ENCODE results near the gene TMEM132A.
A peak's percentile ranks its signal among the peaks of the same experiment; 100 is the strongest.
"Not testable (repeated sequence)": the region's sequence is repeated elsewhere in the genome, so short reads cannot be mapped to it uniquely, and the experiment has no call there.

Gene TMEM132A

DNA sequence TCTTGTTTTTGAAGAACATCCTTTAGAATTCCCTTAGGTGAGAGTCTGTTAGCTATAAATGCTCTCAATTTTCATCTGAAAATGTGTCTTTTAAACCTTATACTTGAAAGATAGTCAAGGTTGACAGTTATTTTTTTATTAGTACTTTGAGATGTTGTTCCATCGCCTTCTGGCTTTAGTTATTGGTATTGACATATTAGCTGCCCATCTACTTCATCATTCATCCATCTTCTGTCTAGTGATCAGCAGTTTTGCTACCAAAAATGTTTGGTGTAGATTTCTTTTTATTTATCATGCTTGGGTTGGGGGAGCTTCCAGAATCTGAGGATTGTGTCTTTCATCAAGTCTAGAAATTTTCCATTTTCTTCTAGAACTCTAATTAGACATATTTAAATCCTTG lies 44.0 kb downstream of the TMEM132A start:
- DNase-seq = no peak

DNA sequence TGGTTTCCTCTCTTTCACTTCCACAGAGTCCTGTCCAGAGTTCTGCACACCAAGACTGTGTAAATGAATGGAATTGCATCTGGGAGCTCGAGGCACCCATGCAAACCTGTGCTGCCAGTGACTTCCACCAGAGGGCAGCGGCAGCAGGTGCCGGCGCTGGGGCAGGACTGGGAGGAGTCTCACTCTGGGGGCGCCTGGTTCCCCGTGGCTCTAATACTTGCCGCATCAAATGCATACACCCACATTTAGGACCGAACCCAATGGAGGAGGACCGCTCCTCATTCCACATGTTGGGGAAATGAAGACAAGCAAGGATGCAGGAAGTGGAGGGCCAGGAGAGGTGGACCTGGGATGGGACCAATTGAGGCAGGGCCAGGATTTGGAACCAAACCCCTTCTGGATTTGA lies 46.1 kb downstream of the TMEM132A start:
- DNase-seq = peak; percentile 68

- no peak for DNase-seq
Measured at GRCh38 chr11:60970890-60971289, 46.6 kb downstream of the TMEM132A start.

GRCh38 chr11:60971520-60971919 lies 47.3 kb downstream of the TMEM132A start, which contains the start of gene CD6:
Gene CD6 (plus strand): TSS chr11:60971680. CDS start chr11:60971866, 186 bp downstream.
- DNase-seq = no peak

DNA sequence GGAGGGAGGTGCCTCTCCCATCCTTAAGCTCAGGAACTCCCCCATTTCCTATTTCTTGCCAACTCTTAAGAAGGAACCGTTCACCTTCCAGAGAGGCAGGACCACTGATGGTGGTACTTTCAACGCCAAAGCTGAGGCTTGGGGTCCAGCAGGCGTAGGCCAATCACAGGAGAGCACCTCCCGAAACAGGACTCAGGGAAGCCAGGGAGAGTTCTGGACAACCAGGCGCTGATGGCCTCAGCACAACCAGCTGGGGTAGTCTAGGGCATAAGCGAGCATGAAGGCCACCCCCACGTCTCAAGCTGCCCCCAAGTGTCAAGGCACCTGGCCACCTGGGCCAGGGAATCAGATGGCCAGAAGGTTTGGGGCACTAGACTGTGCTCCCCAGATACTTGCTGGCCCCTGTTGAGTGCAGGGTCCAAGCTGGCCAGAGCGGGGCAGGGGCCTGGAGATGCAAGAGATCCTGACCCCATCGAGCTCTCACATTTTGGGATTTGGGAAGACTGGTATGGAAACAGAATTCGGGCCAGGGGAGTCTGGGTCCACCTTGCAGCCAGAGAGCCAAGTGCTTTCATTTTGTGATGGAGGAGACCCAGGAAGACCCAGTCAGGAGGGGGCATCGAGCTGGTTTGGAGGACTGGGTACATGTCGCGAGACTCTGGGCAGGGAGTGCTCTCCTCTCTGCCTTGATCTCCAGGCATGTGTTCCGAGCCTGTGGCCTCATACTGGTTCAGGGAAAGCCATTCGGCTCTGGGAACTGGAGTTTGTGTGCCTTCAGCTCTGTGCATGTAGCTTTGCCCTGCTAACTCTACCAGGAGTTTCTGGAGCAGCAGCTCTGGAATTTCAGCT lies 48.1 kb downstream of the TMEM132A start:
- DNase-seq = no peak

DNA sequence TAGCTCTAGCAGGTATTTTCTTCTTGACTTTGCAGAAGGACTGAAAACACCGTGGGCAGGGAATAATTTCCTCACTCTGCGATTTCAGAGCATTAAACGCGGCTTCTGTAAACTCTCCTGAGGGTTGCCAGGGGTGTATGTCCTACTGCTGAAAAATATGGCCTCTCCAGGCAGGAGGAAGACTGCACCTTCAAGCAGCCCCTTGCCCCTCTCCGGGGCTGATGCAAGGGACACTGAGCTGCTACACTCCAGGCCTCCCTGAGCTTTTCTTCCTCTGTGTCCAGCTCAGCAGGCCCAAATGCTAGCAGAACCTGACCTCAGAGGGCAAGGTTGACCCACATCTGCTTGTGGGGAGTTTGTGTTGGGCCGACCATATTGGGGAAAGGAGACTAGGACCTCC lies 49.4 kb downstream of the TMEM132A start:
- DNase-seq = no peak

GRCh38 chr11:60974316-60974715 lies 50.1 kb downstream of the TMEM132A start:
- DNase-seq = not testable (repeated sequence)

- no peak for DNase-seq
Measured at GRCh38 chr11:60974726-60975125, 50.5 kb downstream of the TMEM132A start.

DNA sequence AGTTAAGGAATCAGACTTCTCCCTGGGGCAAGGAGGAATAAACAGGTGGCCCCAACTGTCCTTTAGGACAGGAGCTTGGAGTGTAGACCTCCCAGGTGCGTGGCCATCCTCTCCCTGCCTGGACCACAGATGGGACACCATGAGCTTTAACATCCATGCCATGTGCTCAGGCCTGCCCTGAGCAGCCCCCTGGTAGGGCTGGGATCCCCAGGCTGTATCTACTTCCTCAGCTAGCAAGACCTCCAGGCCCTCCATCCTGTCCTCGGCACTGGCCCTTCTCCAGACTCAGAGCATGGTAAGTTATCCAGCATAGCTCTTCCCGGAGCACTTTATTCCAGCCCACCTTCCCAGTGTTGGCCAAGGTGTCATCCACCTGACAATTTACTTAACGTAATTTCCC lies 53.0 kb downstream of the TMEM132A start:
- DNase-seq = no peak

GRCh38 chr11:60977836-60978235 lies 53.6 kb downstream of the TMEM132A start:
- no peak for DNase-seq

DNA sequence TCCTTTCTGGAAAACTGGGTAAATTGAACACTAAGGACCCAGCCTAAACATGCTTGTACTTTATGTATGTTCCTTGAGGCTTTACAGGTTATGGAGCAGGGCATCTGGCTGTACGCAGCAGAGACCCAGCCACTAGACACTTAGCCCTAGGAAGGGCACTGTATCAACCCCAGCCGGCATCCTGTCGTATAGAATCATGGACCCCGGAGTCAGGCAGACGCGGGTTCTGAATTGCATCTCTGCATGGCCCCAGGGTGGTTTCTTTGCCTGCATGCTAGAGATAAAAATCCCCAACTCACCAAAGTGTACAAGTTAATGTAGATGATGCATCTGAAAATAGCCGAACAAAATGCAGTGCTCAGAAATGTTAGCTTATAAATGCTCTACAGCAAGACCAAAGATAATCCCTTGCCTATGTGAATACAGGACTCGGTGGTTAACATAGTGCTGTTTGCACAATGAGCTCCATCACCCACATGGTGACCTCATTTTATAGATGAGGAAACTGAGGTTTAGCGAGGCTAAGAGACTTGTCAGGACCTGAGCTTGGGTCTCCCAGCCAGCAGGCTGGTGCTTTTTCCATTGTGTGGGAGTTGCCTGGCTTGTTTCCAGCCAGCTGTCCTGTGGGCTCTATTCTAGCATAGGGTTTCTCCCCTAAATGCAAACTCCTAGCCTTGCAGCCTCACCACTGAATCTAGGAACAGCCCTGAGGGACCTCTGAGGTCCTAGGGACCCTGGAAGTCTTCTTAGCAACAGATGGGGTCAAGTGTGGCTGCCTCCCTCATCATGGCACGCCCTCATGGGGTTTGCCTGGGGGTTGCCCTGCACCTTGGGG lies 54.5 kb downstream of the TMEM132A start:
- DNase-seq = peak; percentile 28

GRCh38 chr11:60981515-60981914 lies 57.3 kb downstream of the TMEM132A start:
- DNase-seq = no peak

GRCh38 chr11:60982184-60982583 lies 57.9 kb downstream of the TMEM132A start:
- DNase-seq = no peak

DNA sequence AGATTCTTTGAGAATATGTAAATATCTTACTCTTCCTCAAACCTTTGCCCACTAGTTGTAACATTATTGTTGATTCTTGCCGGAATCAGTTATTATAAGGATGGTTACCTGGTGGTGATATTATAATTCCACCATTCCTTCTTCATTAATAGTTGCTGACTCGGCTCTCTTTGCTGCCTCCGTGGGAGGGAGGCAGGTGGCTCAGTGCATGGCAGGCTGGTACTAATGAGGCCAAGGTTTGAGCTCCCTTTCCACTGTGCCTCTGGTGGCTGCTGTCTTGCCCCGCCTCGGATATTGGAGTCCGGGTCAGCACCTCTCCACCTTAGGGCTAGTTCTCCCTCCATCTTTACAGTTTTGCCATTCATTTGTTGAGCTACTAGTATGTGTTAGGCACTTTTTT lies 59.9 kb downstream of the TMEM132A start:
- no peak for DNase-seq

DNA sequence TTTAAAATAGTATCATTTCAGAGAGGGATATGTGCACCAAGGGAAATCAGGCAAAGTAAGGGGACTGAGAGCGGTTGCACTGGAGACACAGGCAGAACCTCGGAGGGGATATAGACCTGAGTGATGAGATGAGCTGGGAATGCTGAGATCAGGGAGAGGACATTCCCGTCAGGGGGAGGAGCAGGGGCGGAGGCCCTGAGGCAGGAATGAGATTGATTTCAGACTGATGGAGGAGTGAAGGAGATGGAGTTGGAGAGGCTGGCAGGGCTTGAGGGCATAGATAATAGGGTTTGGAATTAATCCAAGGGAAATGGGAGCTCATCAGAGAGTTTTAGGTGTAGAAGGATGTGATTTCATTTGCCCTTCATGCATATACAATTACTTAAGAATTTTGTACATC lies 60.4 kb downstream of the TMEM132A start:
- no peak for DNase-seq

- DNase-seq = no peak
Measured at GRCh38 chr11:60985501-60985900, 61.2 kb downstream of the TMEM132A start.

DNA sequence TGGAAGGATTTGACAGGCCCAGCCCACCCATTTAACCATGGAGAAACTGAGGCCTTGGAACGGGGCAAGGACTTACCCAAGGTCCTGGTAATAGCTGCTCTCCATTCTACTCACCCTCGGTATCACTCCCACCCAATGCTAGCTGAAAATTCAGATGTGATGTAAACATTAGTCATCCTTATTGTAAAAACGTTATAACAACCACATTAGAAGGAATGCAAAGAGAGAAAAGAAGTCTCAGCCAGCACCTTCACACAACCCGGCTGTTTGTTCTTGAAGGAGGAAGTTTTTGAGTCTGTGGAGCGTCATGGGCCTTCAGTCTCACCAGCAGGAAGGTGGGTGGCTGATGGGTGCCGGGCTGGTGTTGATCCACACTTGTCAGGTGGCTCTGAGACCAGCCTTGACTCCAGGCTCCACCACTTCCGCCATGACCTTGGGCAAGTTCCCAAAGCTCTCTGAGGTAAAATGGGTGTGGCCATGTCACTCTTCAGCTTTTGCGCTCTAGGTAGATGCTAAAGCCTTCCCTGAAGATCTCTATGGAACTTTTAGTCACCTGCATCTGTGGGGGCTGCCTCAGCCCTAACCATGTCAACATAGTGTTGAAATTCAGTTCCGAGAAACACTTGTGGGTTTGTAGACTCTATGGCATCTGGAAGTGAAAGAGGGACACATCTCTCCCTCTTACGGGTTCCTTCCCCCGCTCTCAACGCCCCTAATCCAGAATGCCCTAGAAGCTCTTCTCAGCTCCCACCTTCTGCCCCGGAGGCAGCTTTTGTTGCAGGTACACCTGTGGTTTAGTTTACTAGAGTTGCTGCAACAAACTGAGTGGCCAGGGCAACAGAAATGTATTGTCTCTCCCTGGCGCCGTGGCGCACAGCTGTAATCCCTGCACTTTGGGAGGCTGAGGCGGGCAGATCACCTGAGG lies 62.0 kb downstream of the TMEM132A start:
- no peak for DNase-seq
